Loucy (cell line): ENCODE data around the gene HOTAIR.

Experiments used
- H2AFZ ChIP-seq: fragments of 200-600 bp; sonication (generic); 2 replicates; pipeline ENCODE4 v1.6.0; 2016; ENCODE audit warnings: antibody characterized with exemption, mild to moderate bottlenecking, low read length, moderate library complexity
- H3F3A ChIP-seq: fragments of 200-600 bp; 2 replicates; pipeline ENCODE4 v1.6.0; 2016; ENCODE audit warnings: antibody characterized with exemption, low read depth, mild to moderate bottlenecking
- H3K27me3 ChIP-seq: fragments of 200-600 bp; sonication (generic); 2 replicates; pipeline ENCODE4 v1.6.1; 2014; ENCODE audit warnings: low read length, mild to moderate bottlenecking; ENCODE audit not compliant: insufficient read depth, poor library complexity, severe bottlenecking
- H3K36me3 ChIP-seq: fragments of 200-600 bp; sonication (generic); 2 replicates; pipeline ENCODE4 v1.6.1; 2016; ENCODE audit warnings: low read length; ENCODE audit not compliant: insufficient read depth
- H3K4me1 ChIP-seq: fragments of 200-600 bp; sonication (generic); 2 replicates; pipeline ENCODE4 v1.5.1; 2014; ENCODE audit warnings: low read length, mild to moderate bottlenecking; ENCODE audit not compliant: insufficient read depth, poor library complexity, severe bottlenecking
- H3K4me2 ChIP-seq: fragments of 200-600 bp; sonication (generic); 2 replicates; pipeline ENCODE4 v1.6.0; 2014; ENCODE audit warnings: antibody characterized with exemption, low read length, low read depth, mild to moderate bottlenecking; ENCODE audit not compliant: poor library complexity, severe bottlenecking
- H3K4me3 ChIP-seq: fragments of 200-600 bp; sonication (generic); 2 replicates; pipeline ENCODE4 v1.5.1; 2014; ENCODE audit warnings: low read length, mild to moderate bottlenecking, mixed read lengths; ENCODE audit not compliant: poor library complexity, severe bottlenecking
- H3K79me2 ChIP-seq: fragments of 200-600 bp; sonication (generic); 2 replicates; pipeline ENCODE4 v1.6.1; 2014; ENCODE audit warnings: low read length; ENCODE audit not compliant: insufficient read depth
- H3K9ac ChIP-seq: fragments of 200-600 bp; sonication (generic); 2 replicates; pipeline ENCODE4 v1.6.0; 2014; ENCODE audit warnings: mild to moderate bottlenecking, low read depth, low read length, moderate library complexity; ENCODE audit not compliant: poor library complexity, severe bottlenecking
- H3K9me2 ChIP-seq: fragments of 200-600 bp; sonication (generic); replicated peaks from 2 replicates; pipeline ENCODE4 v1.6.1; 2016; ENCODE audit warnings: low read depth, low read length, mixed read lengths
- H3K9me3 ChIP-seq: fragments of 200-600 bp; sonication (generic); 2 replicates; pipeline ENCODE4 v1.6.1; 2014; ENCODE audit warnings: mild to moderate bottlenecking, antibody characterized with exemption, low read length, low read depth; ENCODE audit not compliant: insufficient read depth
- H4K20me1 ChIP-seq: fragments of 200-600 bp; sonication (generic); 2 replicates; pipeline ENCODE4 v1.6.0; 2014; ENCODE audit warnings: antibody characterized with exemption, low read length, mild to moderate bottlenecking; ENCODE audit not compliant: insufficient read depth, poor library complexity, severe bottlenecking
- CTCF ChIP-seq: fragments of 200-600 bp; sonication (generic); conservative IDR thresholded peaks from 2 replicates; pipeline ENCODE4 v1.5.1; 2014; ENCODE audit warnings: mild to moderate bottlenecking, antibody characterized with exemption, low read length
- EZH2phosphoT487 ChIP-seq: fragments of 200-600 bp; IDR thresholded peaks from 2 replicates; pipeline ENCODE4 v1.6.1; 2018; ENCODE audit warnings: antibody characterized with exemption, mild to moderate bottlenecking, moderate library complexity, borderline replicate concordance

The HOTAIR gene

GRCh38 chr12:53991077-53991460 is 16.3 kb upstream of the HOTAIR start:
- Histone ChIP-seq H4K20me1 (no peaks in the 10 kb centered on the region), H3K4me2 (peak overlapping the region; percentile 98), H3K9me3 (no peaks in the 10 kb centered on the region), H3K4me1 (peaks cover 59% of the 10 kb centered on the region), H3K27me3 (no peaks in the 10 kb centered on the region), H3K79me2 (peaks cover 37% of the 10 kb centered on the region), H3K9me2 (no peaks in the 10 kb centered on the region), H3K9ac (peak overlapping the region; percentile 13), H3K36me3 (no peaks in the 10 kb centered on the region), H3K4me3 (no peak overlapping the region), H2AFZ (no peak overlapping the region), H3F3A (no peaks in the 10 kb centered on the region)
- TF ChIP-seq EZH2phosphoT487: no peak
- no peak for TF ChIP-seq CTCF

GRCh38 chr12:53990311-53991076 is 15.7 kb upstream of the HOTAIR start:
- no peaks in the 10 kb centered on the region for H3K36me3 ChIP-seq
- H4K20me1 ChIP-seq: no peaks in the 10 kb centered on the region
- H3K79me2 ChIP-seq: peaks cover 36% of the 10 kb centered on the region
- H3K9me3 ChIP-seq: no peaks in the 10 kb centered on the region
- H3K4me2 ChIP-seq: peak overlapping the region; percentile 98
- TF ChIP-seq CTCF: no peak
- no peak for TF ChIP-seq EZH2phosphoT487
- H3K27me3 ChIP-seq: no peaks in the 10 kb centered on the region
- no peak overlapping the region for H2AFZ ChIP-seq
- no peaks in the 10 kb centered on the region for H3K9me2 ChIP-seq
- H3F3A ChIP-seq: no peaks in the 10 kb centered on the region
- H3K4me1 ChIP-seq: peaks cover 58% of the 10 kb centered on the region
- H3K9ac ChIP-seq: peak overlapping the region; percentile 74
- H3K4me3 ChIP-seq: peak overlapping the region; percentile 84

DNA sequence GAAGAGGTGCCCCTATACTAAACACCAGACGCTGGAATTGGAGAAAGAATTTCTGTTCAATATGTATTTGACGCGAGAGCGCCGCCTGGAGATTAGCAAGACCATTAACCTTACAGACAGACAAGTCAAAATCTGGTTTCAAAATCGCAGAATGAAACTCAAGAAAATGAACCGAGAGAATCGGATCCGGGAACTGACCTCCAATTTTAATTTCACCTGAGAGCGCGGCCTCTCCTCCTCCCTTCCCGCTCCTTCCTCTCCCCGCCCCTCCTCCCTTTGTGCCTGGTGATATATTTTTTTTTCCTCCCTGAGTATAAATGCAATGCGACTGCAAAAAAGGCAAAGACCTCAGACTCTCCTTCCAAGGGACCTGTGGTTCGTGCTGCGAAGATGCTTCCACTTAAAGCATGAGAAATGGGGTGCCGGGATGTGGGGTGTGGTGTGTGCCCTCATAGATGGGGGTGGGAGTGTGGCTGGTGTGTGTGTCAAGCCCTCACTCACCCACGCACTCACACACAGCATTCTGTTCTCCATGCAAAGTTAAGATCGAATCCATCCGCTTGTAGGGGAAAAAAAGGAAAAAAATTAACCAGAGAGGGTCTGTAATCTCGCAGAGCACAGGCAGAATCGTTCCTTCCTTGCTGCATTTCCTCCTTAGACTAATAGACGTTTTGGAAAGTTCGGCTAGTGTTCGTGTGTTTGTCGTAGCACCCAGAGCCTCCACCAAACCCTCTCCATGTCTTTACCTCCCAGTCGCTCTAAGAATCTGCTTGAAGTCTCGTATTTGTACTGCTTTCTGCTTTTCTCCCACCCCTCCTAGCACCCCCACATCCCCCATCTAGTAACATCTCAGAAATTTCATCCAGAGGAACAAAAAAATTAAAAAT is 14.7 kb upstream of the HOTAIR start:
- TF ChIP-seq EZH2phosphoT487: no peak
- TF ChIP-seq CTCF: peak; percentile 80
- Histone ChIP-seq H4K20me1 (no peaks in the 10 kb centered on the region), H3K4me3 (peak overlapping the region; percentile 84), H3K4me1 (peaks cover 55% of the 10 kb centered on the region), H3K4me2 (peak overlapping the region; percentile 98), H3K79me2 (peaks cover 31% of the 10 kb centered on the region), H3K36me3 (no peaks in the 10 kb centered on the region), H3K27me3 (no peaks in the 10 kb centered on the region), H3F3A (no peaks in the 10 kb centered on the region), H3K9ac (peak overlapping the region; percentile 74), H3K9me2 (no peaks in the 10 kb centered on the region), H2AFZ (peak overlapping the region; percentile 73), H3K9me3 (no peaks in the 10 kb centered on the region)
